HEK293 (cell line): ENCODE data around the gene OR52K1.

Experiments
- KLF1 ChIP-seq: fragments of 450-650 bp; formaldehyde crosslinking; IDR thresholded peaks from 2 replicates; pipeline ENCODE4 v1.5.1; 2016; ENCODE audit warnings: missing biosample characterization, missing genetic modification characterization
- REST ChIP-seq: fragments of 450-650 bp; formaldehyde crosslinking; IDR thresholded peaks from 2 replicates; pipeline ENCODE4 v1.5.1; 2016; ENCODE audit warnings: missing biosample characterization, missing genetic modification characterization
- SP7 ChIP-seq: fragments of 450-650 bp; formaldehyde crosslinking; IDR thresholded peaks from 2 replicates; pipeline ENCODE4 v1.5.1; 2016; ENCODE audit warnings: missing biosample characterization, missing genetic modification characterization
- TCF7L2 ChIP-seq: IDR thresholded peaks from 2 replicates; pipeline ENCODE4 v1.6.1; 2011; ENCODE audit warnings: low read depth, mild to moderate bottlenecking, inconsistent platforms, low read length, moderate library complexity, borderline replicate concordance
- YY1 ChIP-seq: fragments of 450-650 bp; formaldehyde crosslinking; IDR thresholded peaks from 2 replicates; pipeline ENCODE4 v1.5.1; 2018; ENCODE audit warnings: missing biosample characterization, missing genetic modification characterization
- ZNF16 ChIP-seq: fragments of 450-650 bp; formaldehyde crosslinking; IDR thresholded peaks from 2 replicates; pipeline ENCODE4 v1.5.1; 2016; ENCODE audit warnings: low read depth, missing biosample characterization, missing genetic modification characterization
- ZNF24 ChIP-seq: fragments of 450-650 bp; formaldehyde crosslinking; IDR thresholded peaks from 2 replicates; pipeline ENCODE4 v1.5.1; 2016; ENCODE audit warnings: missing biosample characterization, missing genetic modification characterization
- ZNF335 ChIP-seq: fragments of 450-650 bp; formaldehyde crosslinking; conservative IDR thresholded peaks from 2 replicates; pipeline ENCODE4 v1.5.1; 2016; ENCODE audit warnings: missing biosample characterization, missing genetic modification characterization
- ZNF394 ChIP-seq: fragments of 450-650 bp; formaldehyde crosslinking; IDR thresholded peaks from 2 replicates; pipeline ENCODE4 v1.5.1; 2016; ENCODE audit warnings: missing biosample characterization, missing genetic modification characterization, mild to moderate bottlenecking, moderate library complexity, borderline replicate concordance
- ZNF423 ChIP-seq: fragments of 450-650 bp; formaldehyde crosslinking; IDR thresholded peaks from 2 replicates; pipeline ENCODE4 v1.5.1; 2016; ENCODE audit warnings: missing biosample characterization, missing genetic modification characterization
- ZNF510 ChIP-seq: fragments of 450-650 bp; formaldehyde crosslinking; IDR thresholded peaks from 2 replicates; pipeline ENCODE4 v1.5.1; 2018; ENCODE audit warnings: mild to moderate bottlenecking, missing genetic modification characterization, missing biosample characterization; ENCODE audit not compliant: insufficient replicate concordance
- TF ChIP-seq, protein P1 (sequence below): fragments of 450-650 bp; formaldehyde crosslinking; IDR thresholded peaks from 2 replicates; pipeline ENCODE4 v1.5.1; 2016; ENCODE audit warnings: missing biosample characterization, missing genetic modification characterization
- TF ChIP-seq, protein P2 (sequence below): fragments of 450-650 bp; formaldehyde crosslinking; IDR thresholded peaks from 2 replicates; pipeline ENCODE4 v1.5.1; 2017; ENCODE audit warnings: missing biosample characterization, missing genetic modification characterization

DNA sequence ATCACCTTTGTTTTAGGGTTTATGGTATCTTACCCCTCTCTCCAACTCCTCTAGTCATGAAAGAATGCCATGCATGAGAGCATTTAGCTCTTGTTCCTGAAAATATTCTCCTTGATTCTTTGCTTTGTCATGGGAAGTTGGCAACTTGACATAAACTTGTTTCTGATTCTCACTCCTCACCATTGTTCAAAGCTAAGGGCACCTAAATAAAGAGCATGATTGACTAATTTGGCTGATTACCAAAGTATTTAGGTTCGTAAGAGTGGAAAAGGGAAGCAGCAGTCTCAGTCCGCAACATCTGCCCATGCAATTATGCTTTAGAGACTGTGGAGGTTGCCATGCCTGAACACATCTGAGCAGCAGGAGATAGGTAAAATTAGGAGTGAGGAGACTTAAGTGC is 26.4 kb downstream of the OR52K1 start:
- TF ChIP-seq, protein P1, sequence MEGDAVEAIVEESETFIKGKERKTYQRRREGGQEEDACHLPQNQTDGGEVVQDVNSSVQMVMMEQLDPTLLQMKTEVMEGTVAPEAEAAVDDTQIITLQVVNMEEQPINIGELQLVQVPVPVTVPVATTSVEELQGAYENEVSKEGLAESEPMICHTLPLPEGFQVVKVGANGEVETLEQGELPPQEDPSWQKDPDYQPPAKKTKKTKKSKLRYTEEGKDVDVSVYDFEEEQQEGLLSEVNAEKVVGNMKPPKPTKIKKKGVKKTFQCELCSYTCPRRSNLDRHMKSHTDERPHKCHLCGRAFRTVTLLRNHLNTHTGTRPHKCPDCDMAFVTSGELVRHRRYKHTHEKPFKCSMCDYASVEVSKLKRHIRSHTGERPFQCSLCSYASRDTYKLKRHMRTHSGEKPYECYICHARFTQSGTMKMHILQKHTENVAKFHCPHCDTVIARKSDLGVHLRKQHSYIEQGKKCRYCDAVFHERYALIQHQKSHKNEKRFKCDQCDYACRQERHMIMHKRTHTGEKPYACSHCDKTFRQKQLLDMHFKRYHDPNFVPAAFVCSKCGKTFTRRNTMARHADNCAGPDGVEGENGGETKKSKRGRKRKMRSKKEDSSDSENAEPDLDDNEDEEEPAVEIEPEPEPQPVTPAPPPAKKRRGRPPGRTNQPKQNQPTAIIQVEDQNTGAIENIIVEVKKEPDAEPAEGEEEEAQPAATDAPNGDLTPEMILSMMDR, result no peak
- TF ChIP-seq ZNF423 (tag by site-specific recombination) (no peak), ZNF510 (no peak), SP7 (no peak), ZNF335 (tag by site-specific recombination) (no peak), ZNF16 (tag by site-specific recombination) (no peak), YY1 (no peak), KLF1 (tag by site-specific recombination) (no peak), TCF7L2 (no peak), ZNF24 (tag by site-specific recombination) (no peak), REST (tag by site-specific recombination) (no peak), ZNF394 (tag by site-specific recombination) (no peak)
- TF ChIP-seq, protein P2, sequence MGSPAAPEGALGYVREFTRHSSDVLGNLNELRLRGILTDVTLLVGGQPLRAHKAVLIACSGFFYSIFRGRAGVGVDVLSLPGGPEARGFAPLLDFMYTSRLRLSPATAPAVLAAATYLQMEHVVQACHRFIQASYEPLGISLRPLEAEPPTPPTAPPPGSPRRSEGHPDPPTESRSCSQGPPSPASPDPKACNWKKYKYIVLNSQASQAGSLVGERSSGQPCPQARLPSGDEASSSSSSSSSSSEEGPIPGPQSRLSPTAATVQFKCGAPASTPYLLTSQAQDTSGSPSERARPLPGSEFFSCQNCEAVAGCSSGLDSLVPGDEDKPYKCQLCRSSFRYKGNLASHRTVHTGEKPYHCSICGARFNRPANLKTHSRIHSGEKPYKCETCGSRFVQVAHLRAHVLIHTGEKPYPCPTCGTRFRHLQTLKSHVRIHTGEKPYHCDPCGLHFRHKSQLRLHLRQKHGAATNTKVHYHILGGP (tag by site-specific recombination), result no peak
